BE2C (cell line): ENCODE results near the gene AFF1.
"Not testable (repeated sequence)": the region's sequence is repeated elsewhere in the genome, so short reads cannot be mapped to it uniquely, and the experiment has no call there.

Experiments used
- DNase-seq: peaks from one replicate; pipeline ENCODE4 v3.0.0-alpha.2; 2020
- H3K27me3 ChIP-seq: fragments of 250-450 bp; sonication (Bioruptor Pico); 2 replicates; pipeline ENCODE4 v1.5.1; 2020; ENCODE audit warnings: mild to moderate bottlenecking
- H3K36me3 ChIP-seq: fragments of 250-450 bp; sonication (Bioruptor Pico); 2 replicates; pipeline ENCODE4 v1.5.1; 2020; ENCODE audit warnings: mild to moderate bottlenecking
- H3K4me1 ChIP-seq: fragments of 250-450 bp; sonication (Bioruptor Pico); 2 replicates; pipeline ENCODE4 v1.5.1; 2020
- H3K4me3 ChIP-seq: 2 replicates; pipeline ENCODE4 v1.5.1; 2011; ENCODE audit warnings: low read depth, low read length
- H3K9me3 ChIP-seq: fragments of 250-450 bp; sonication (Bioruptor Pico); 2 replicates; pipeline ENCODE4 v1.5.1; 2020
- TF ChIP-seq, protein P1 (sequence below): IDR thresholded peaks from 2 replicates; pipeline ENCODE4 v1.5.1; 2012; ENCODE audit warnings: mild to moderate bottlenecking, low read depth, low read length

The AFF1 gene

DNA sequence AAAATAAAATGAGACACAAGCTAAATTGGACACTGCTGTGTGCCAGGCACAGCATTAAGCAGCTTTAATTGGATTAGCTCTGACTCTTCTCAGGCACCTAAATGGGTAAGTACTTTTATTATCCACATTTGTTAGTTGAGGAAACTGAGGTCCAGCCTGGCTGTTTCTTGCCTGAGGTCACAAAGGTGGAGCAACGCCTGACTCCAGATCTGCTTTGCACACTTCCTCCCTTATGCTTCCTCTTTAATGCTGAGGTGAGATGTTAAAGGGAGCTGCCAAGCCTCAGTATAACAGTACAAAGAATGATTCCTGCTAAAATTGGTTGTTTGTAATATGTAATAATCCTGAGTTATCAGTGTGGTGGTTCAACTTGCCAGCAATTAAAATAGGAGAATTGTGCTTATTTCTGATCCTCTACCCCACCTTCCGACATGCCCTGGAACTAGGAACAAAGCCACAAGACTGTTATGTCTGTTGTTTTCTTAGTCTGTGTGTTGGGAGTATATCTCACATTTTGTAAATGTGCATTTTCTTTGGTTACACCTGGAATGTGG lies 74.4 kb downstream of the AFF1 start:
- H3K4me3 ChIP-seq, result peak overlapping the region; percentile 86
- H3K27me3 ChIP-seq, result no peaks in the 10 kb centered on the region
- TF ChIP-seq, protein P1, sequence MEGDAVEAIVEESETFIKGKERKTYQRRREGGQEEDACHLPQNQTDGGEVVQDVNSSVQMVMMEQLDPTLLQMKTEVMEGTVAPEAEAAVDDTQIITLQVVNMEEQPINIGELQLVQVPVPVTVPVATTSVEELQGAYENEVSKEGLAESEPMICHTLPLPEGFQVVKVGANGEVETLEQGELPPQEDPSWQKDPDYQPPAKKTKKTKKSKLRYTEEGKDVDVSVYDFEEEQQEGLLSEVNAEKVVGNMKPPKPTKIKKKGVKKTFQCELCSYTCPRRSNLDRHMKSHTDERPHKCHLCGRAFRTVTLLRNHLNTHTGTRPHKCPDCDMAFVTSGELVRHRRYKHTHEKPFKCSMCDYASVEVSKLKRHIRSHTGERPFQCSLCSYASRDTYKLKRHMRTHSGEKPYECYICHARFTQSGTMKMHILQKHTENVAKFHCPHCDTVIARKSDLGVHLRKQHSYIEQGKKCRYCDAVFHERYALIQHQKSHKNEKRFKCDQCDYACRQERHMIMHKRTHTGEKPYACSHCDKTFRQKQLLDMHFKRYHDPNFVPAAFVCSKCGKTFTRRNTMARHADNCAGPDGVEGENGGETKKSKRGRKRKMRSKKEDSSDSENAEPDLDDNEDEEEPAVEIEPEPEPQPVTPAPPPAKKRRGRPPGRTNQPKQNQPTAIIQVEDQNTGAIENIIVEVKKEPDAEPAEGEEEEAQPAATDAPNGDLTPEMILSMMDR, result no peak
- H3K9me3 ChIP-seq, result no peaks in the 10 kb centered on the region
- H3K4me1 ChIP-seq, result peaks cover 16% of the 10 kb centered on the region
- no peaks in the 10 kb centered on the region for H3K36me3 ChIP-seq
- no peak for DNase-seq

- DNase-seq, result no peak
- Histone ChIP-seq H3K27me3 (no peaks in the 10 kb centered on the region), H3K9me3 (no peaks in the 10 kb centered on the region), H3K36me3 (no peaks in the 10 kb centered on the region; the same call in 1 of the 2 replicates), H3K4me1 (peaks cover 21% of the 10 kb centered on the region), H3K4me3 (no peak overlapping the region)
- TF ChIP-seq, protein P1, result no peak
Measured at GRCh38 chr4:87010192-87010591, 75.4 kb downstream of the AFF1 start.

DNA sequence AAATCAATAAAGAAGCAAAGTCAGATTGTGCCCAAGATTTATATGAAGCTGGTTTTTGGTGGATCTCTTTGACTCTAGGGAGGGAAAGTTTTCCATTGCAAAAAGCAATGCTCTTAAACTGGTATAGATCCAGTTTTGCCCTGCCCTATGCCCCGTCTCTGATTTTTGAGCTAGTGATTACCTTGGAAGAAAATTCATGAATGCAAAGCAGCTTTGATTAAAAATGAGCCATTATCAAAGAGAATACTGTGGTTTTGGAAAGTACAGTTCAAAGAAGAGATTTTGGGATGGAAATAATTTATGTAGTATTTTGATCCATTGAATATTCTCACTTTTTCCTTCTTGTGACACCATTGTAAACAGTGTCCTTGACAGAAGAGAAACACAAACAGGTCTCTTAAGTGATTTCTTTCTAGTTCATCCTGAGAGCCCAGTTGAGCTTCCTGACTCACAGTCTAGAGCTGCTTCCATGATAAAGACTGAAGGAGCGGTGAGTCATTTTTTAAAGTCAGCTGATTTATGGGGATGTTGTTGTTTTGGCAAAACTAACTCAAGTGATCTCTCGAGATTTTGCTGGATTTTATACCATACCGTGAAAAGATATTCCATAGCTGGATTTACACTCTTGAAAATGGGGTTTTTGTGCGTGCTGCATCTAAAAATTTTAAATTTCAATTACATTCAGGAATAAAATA lies 76.7 kb downstream of the AFF1 start:
- H3K36me3 ChIP-seq, result no peaks in the 10 kb centered on the region; the same call in 1 of the 2 replicates

GRCh38 chr4:87012265-87012953 lies 77.6 kb downstream of the AFF1 start:
- Histone ChIP-seq H3K4me1 (peaks cover 20% of the 10 kb centered on the region), H3K36me3 (no peaks in the 10 kb centered on the region; the same call in 1 of the 2 replicates), H3K4me3 (no peak overlapping the region), H3K27me3 (no peaks in the 10 kb centered on the region), H3K9me3 (no peaks in the 10 kb centered on the region)
- TF ChIP-seq, protein P1, result no peak
- no peak for DNase-seq

More for the DNA sequence above, 76.7 kb downstream of the AFF1 start:
- Histone ChIP-seq H3K4me3 (no peak overlapping the region), H3K4me1 (peaks cover 17% of the 10 kb centered on the region), H3K9me3 (no peaks in the 10 kb centered on the region), H3K27me3 (no peaks in the 10 kb centered on the region)
- DNase-seq, result no peak
- TF ChIP-seq, protein P1, result no peak

- not testable (repeated sequence) for H3K4me3 ChIP-seq, H3K27me3 ChIP-seq, DNase-seq, H3K36me3 ChIP-seq, H3K9me3 ChIP-seq
- peaks cover 24% of the 10 kb centered on the region for H3K4me1 ChIP-seq
Measured at GRCh38 chr4:87012954-87013308, 78.1 kb downstream of the AFF1 start.

- Histone ChIP-seq H3K27me3 (no peaks in the 10 kb centered on the region), H3K4me1 (peaks cover 34% of the 10 kb centered on the region), H3K9me3 (no peaks in the 10 kb centered on the region), H3K4me3 (no peak overlapping the region), H3K36me3 (no peaks in the 10 kb centered on the region; the same call in 1 of the 2 replicates)
- no peak for DNase-seq
- TF ChIP-seq, protein P1, result no peak
Measured at GRCh38 chr4:87014284-87014782, 79.5 kb downstream of the AFF1 start.
